ENCODE measurements around the gene MYMX.

GRCh38 chr6:44224965-44225305, 8.2 kb downstream of the MYMX start:
- TF ChIP-seq CTCF (conservative IDR thresholded peaks at IDR 0.05; ENCODE audit: low read depth, low read length) (no peak), EZH2phosphoT487 (IDR thresholded peaks at IDR 0.05; ENCODE audit: borderline replicate concordance, low read length) (no peak)

Measured in PC-3 (cell line).